Lower leg skin (tissue), 3 donors: ENCODE results near the gene TFAP2C.

Experiments
- POLR2A ChIP-seq, 2 donors: fragments of 450-650 bp; IDR thresholded peaks; one replicate each; pipeline ENCODE4 v1.6.1; 2016 to 2017; ENCODE audit warnings: antibody characterized with exemption in 2 of 2, mild to moderate bottlenecking in 1 of 2, moderate library complexity in 1 of 2
- TF ChIP-seq, protein P1 (sequence below), 3 donors: fragments of 450-650 bp; IDR thresholded peaks; one replicate each; pipeline ENCODE4 v1.5.1; 2016; ENCODE audit warnings: antibody characterized with exemption in 3 of 3, mild to moderate bottlenecking in 3 of 3, moderate library complexity in 2 of 3

- TF ChIP-seq, protein P1, sequence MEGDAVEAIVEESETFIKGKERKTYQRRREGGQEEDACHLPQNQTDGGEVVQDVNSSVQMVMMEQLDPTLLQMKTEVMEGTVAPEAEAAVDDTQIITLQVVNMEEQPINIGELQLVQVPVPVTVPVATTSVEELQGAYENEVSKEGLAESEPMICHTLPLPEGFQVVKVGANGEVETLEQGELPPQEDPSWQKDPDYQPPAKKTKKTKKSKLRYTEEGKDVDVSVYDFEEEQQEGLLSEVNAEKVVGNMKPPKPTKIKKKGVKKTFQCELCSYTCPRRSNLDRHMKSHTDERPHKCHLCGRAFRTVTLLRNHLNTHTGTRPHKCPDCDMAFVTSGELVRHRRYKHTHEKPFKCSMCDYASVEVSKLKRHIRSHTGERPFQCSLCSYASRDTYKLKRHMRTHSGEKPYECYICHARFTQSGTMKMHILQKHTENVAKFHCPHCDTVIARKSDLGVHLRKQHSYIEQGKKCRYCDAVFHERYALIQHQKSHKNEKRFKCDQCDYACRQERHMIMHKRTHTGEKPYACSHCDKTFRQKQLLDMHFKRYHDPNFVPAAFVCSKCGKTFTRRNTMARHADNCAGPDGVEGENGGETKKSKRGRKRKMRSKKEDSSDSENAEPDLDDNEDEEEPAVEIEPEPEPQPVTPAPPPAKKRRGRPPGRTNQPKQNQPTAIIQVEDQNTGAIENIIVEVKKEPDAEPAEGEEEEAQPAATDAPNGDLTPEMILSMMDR (IDR thresholded peaks at IDR 0.05), result no peak
- TF ChIP-seq POLR2A (IDR thresholded peaks at IDR 0.05), result no peak
These were observed 2.6 kb upstream of the TFAP2C start for GRCh38 chr20:56626367-56627121.
